ENCODE measurements around the gene CUEDC1. TPM values are rescaled to one million over a fixed set of nuclear protein-coding genes. Genes with fewer than 3 reads are reported as not detected.
A peak's percentile ranks its signal among the peaks of the same experiment; 100 is the strongest.

CUEDC1 gene
- total and polyA plus RNA-seq, 2 of the 13 experiments (the other 11 are each of a cell fraction or from before 2014, with no cell fraction given): 7.4 to 12.9 TPM

DNA sequence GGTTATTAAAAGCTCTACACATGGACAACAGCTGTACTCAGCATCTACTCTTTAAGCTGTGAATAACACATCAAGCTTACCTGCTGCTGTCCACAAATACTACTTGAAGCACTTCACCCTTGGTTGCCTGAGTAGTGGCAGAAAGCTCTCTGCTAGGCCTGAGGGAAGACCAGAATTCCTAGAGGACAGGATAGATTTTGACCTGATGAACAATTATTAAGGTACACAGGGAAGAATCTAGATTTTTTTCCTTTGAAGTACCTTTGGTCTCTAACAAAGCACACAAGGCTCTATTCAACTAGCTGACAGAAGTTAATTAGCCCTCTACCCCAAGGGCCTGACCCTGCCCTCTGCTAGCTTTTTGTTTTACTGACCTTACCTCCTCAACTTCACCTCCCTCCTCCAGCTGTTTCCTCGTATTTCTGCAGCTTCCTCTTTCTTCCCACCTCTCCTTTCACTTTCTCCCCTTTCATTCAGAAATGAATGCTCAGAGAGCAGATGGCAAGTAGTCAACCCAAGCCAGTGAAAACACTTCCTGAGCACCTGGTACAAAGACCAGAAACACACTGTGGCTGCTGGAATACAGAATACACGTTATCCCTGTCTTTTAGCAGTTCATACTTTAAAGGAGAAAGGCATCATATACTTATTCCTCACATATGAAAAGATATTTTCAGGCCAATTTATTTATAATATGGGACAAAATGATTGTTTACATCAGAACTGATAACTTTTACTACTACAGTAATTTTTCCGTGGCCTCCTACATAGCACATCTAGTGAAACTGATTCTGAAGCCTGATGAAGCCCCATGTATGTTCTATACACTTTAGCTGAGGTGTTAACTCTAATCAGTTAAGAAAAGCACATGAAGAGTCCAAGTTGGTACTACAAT is 38.5 kb upstream of the CUEDC1 start (continued):
- TF ChIP-seq, protein P1, sequence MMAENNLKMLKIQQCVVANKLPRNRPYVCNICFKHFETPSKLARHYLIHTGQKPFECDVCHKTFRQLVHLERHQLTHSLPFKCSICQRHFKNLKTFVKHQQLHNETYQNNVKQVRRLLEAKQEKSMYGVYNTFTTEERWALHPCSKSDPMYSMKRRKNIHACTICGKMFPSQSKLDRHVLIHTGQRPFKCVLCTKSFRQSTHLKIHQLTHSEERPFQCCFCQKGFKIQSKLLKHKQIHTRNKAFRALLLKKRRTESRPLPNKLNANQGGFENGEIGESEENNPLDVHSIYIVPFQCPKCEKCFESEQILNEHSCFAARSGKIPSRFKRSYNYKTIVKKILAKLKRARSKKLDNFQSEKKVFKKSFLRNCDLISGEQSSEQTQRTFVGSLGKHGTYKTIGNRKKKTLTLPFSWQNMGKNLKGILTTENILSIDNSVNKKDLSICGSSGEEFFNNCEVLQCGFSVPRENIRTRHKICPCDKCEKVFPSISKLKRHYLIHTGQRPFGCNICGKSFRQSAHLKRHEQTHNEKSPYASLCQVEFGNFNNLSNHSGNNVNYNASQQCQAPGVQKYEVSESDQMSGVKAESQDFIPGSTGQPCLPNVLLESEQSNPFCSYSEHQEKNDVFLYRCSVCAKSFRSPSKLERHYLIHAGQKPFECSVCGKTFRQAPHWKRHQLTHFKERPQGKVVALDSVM (CRISPR knock-in tag; IDR thresholded peaks at IDR 0.05): no peak
- no peak for TF ChIP-seq ZNF644 (CRISPR knock-in tag; IDR thresholded peaks at IDR 0.05; ENCODE audit: low read depth)
- peak; percentile 36 for TF ChIP-seq AGO2 (optimal IDR thresholded peaks at IDR 0.05; ENCODE audit: low read depth, low read length)
- no peak for TF ChIP-seq ZNF460 (CRISPR knock-in tag; IDR thresholded peaks at IDR 0.05; ENCODE audit: borderline replicate concordance)
- no peak for TF ChIP-seq GLI4 (CRISPR knock-in tag; IDR thresholded peaks at IDR 0.05; ENCODE audit: borderline replicate concordance)
- no peak for TF ChIP-seq IKZF1 (IDR thresholded peaks at IDR 0.05)
- TF ChIP-seq SRY (CRISPR knock-in tag; IDR thresholded peaks at IDR 0.05): no peak
- no peak for TF ChIP-seq RAD51 (IDR thresholded peaks at IDR 0.05; ENCODE audit: borderline replicate concordance)
- no peak for TF ChIP-seq ZNF567 (CRISPR knock-in tag; IDR thresholded peaks at IDR 0.05; ENCODE audit: borderline replicate concordance)
- TF ChIP-seq ZSCAN9 (CRISPR knock-in tag; IDR thresholded peaks at IDR 0.05; ENCODE audit: borderline replicate concordance): 0 out of 2 replicates have a peak, but pooled peaks have one; percentile 27
- no peak for TF ChIP-seq MYNN (CRISPR knock-in tag; IDR thresholded peaks at IDR 0.05; ENCODE audit: low read depth)
- TF ChIP-seq, protein P2, sequence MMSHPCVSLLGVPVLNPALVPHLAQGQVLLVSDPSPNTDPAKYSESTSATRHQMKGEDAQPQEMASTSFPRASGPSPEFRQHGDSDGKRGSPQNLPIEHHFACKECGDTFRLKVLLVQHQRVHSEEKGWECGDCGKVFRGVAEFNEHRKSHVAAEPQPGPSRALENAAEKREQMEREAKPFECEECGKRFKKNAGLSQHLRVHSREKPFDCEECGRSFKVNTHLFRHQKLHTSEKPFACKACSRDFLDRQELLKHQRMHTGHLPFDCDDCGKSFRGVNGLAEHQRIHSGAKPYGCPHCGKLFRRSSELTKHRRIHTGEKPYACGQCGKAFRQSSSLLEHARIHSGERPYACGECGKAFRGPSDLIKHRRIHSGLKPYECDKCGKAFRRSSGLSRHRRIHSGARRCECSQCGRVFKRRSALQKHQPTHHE (CRISPR knock-in tag; IDR thresholded peaks at IDR 0.05; ENCODE audit: borderline replicate concordance): peak; percentile 28; the same call in 1 of the 2 replicates
- TF ChIP-seq, protein P3, sequence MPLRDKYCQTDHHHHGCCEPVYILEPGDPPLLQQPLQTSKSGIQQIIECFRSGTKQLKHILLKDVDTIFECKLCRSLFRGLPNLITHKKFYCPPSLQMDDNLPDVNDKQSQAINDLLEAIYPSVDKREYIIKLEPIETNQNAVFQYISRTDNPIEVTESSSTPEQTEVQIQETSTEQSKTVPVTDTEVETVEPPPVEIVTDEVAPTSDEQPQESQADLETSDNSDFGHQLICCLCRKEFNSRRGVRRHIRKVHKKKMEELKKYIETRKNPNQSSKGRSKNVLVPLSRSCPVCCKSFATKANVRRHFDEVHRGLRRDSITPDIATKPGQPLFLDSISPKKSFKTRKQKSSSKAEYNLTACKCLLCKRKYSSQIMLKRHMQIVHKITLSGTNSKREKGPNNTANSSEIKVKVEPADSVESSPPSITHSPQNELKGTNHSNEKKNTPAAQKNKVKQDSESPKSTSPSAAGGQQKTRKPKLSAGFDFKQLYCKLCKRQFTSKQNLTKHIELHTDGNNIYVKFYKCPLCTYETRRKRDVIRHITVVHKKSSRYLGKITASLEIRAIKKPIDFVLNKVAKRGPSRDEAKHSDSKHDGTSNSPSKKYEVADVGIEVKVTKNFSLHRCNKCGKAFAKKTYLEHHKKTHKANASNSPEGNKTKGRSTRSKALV (CRISPR knock-in tag; IDR thresholded peaks at IDR 0.05): 0 out of 2 replicates have a peak, but pooled peaks have one; percentile 29
- TF ChIP-seq ZNF224 (CRISPR knock-in tag; IDR thresholded peaks at IDR 0.05): no peak
- no peak for TF ChIP-seq BRCA1 (CRISPR knock-in tag; IDR thresholded peaks at IDR 0.05)
- TF ChIP-seq SIN3B (IDR thresholded peaks at IDR 0.05; ENCODE audit: low read length): no peak
- TF ChIP-seq REL (CRISPR knock-in tag; conservative IDR thresholded peaks at IDR 0.05): no peak
- TF ChIP-seq SOX13 (IDR thresholded peaks at IDR 0.05): no peak
- peak in 1 of 2 experiments; percentile 92; a peak in 2 of 4 replicates for TF ChIP-seq SOX13 (CRISPR knock-in tag; conservative IDR thresholded peaks at IDR 0.05 in 1 of 2, IDR thresholded peaks at IDR 0.05 in 1 of 2)
- TF ChIP-seq HDAC1 (CRISPR knock-in tag; IDR thresholded peaks at IDR 0.05): no peak
- no peak for TF ChIP-seq ZNF569 (CRISPR knock-in tag; IDR thresholded peaks at IDR 0.05; ENCODE audit: borderline replicate concordance)
- TF ChIP-seq, protein P4, sequence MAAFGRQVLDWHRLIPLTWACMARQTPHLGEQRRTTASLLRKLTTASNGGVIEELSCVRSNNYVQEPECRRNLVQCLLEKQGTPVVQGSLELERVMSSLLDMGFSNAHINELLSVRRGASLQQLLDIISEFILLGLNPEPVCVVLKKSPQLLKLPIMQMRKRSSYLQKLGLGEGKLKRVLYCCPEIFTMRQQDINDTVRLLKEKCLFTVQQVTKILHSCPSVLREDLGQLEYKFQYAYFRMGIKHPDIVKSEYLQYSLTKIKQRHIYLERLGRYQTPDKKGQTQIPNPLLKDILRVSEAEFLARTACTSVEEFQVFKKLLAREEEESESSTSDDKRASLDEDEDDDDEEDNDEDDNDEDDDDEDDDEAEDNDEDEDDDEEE (CRISPR knock-in tag; IDR thresholded peaks at IDR 0.05): no peak
- TF ChIP-seq ZNF101 (CRISPR knock-in tag; IDR thresholded peaks at IDR 0.05; ENCODE audit: borderline replicate concordance, low read depth): no peak
- TF ChIP-seq HNRNPL (IDR thresholded peaks at IDR 0.05; ENCODE audit: low read depth, low read length): no peak
- peak; percentile 45; the same call in 1 of the 2 replicates for TF ChIP-seq TGIF2 (CRISPR knock-in tag; IDR thresholded peaks at IDR 0.05)

Measured in HepG2 (cell line).